GM18951 (cell line): ENCODE data around the gene ZC3H12D.

ENCODE experiments used
- POLR2A ChIP-seq: IDR thresholded peaks from 4 replicates; pipeline ENCODE4 v1.6.1; 2011; ENCODE audit warnings: mild to moderate bottlenecking; ENCODE audit not compliant: insufficient read length, insufficient read depth; ENCODE audit errors: extremely low read depth
- in situ Hi-C: fragments of 300-500 bp; cut with MboI; formaldehyde crosslinking; loops from one replicate; pipeline ENCODE4 v1.12.0; 2022; ENCODE audit warnings: low sequenced_read_pairs, mixed read lengths, inconsistent platforms; ENCODE audit not compliant: unreplicated experiment

ZC3H12D gene

DNA sequence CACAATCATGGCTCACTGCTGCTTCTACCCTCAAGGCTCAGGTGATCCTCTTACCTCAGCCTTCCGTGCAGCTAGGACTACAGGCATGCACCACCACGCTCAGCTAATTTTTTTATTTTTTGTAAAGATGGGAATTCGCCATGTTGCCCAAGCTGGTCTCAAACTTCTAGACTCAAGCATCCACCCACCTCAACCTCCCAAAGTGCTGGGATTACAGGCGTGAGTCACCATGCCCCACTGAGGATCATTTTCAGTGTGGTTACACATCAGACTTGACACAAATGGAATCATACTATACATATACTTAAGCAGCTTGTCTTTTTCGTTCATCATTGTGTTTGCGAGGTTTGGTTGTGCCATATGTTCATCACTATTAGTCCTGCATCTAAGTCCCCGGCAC is 26.6 kb downstream of the ZC3H12D start:
- TF ChIP-seq POLR2A = no peak
- in situ Hi-C loops = no loop called here

- no peak for TF ChIP-seq POLR2A
- in situ Hi-C loops = no loop called here
Observed at GRCh38 chr6:149457316-149457884, 27.4 kb downstream of the ZC3H12D start.

- no peak for TF ChIP-seq POLR2A
- in situ Hi-C loops = no loop called here
Observed at GRCh38 chr6:149456311-149457021, 28.3 kb downstream of the ZC3H12D start.

GRCh38 chr6:149455031-149455732 is 29.6 kb downstream of the ZC3H12D start:
- no peak for TF ChIP-seq POLR2A
- in situ Hi-C loops = no loop called here

DNA sequence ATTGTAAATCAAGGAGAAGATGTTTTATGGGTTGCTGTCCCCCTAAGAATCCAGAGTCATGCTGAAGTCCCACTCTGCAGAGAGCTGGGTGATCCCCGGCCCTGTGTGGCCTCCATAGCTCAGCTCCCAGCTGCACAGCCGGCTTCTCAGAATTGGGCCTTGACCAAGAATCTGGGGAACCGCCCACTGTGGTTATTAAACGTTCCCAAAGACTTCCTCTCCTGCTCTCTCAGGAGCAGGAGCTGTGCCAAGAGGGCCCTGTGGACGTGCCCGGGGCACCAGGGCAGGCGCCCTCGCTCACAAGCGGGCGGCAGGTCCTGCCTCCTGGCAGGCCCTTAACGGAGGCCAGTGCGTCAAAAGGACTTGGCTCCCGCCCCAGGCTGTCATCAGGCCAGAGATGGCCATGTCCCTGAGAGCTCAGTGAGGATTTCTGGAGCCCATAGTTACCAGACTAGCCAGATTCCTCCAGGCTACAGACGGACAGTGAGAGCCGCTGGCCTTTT is 30.4 kb downstream of the ZC3H12D start:
- TF ChIP-seq POLR2A = no peak

DNA sequence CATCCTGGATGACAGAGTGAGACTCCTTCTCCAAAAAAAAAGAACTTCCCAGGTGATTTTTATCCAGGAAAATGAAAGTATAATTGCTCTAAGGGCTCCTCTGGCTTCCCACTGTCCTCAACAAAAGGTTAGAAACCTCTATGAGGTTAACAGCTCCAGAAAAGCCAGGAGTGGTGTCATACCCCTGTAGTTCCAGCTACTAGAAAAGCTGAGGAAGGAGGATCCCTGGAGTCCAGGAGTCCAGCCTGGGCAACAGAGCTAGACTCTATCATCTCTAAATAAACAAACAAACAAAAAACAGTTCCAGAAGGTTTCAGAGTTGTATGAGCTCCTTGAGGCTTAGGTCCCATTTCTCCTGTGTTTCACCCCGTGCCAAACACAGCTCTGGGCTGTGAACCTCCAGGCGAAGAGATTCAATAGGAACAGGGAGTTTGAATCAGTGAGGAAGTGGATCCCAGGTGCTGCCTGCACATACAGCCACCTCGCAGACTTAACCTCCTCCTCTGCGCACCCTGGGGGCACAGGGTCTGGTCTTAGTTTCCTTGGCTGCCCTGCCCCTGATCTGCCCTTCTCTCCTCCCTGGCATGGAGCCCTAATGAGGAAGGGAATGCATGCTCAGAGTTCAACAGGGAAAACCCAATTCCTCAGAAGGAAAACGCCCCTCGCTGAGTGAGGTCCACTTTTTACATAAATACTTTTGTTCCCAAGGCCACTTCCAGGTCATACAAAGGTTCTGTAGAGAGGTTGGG is 31.0 kb downstream of the ZC3H12D start:
- no peak for TF ChIP-seq POLR2A
- in situ Hi-C loops = no loop called here

More for the DNA sequence above, 30.4 kb downstream of the ZC3H12D start:
- in situ Hi-C loops = no loop called here

DNA sequence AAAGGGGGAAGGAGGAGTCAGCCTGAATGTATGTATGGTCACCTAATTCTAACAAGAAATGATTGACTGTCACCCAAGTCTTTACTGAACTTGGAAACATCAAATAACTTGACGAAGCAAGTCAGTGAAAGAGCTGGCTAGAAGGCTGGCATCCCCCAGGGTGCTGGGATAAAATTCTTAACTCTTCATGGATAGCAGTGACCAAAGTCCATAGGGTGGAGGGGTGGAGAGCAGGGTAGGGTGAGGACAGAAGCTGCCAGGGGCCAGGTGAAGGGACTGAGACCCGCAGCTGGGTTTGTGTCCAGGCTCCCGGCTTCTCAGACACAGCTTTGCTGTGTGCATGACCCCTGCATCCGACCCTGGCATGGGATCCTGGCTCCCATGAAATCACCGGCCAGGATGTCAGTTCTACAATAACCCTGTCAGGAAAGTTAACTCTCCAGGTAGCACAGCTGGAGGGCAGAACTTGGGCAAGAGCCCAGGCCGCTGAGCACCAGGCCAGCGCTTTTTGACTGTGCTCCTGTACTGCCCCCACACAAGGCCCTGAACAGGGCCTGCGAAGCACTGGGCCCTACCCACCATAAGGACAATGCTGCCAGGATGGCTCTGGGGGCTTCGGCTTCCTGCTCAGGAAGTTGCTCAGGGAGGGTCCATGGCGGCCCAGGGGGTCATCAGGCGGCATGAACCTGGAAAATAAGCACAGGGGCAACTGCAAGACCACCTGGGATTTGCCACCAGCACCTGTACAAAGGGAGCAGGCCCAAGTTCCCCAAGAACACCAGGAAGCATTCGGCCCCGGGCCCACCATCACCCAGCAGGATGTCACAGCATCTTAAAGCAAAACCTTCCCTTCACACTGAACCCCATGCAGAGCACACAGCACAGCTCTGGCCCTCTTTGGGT is 32.5 kb downstream of the ZC3H12D start:
- in situ Hi-C loops = no loop called here
- TF ChIP-seq POLR2A = no peak

GRCh38 chr6:149451376-149452036 is 33.3 kb downstream of the ZC3H12D start:
- TF ChIP-seq POLR2A = no peak
- in situ Hi-C loops = no loop called here

DNA sequence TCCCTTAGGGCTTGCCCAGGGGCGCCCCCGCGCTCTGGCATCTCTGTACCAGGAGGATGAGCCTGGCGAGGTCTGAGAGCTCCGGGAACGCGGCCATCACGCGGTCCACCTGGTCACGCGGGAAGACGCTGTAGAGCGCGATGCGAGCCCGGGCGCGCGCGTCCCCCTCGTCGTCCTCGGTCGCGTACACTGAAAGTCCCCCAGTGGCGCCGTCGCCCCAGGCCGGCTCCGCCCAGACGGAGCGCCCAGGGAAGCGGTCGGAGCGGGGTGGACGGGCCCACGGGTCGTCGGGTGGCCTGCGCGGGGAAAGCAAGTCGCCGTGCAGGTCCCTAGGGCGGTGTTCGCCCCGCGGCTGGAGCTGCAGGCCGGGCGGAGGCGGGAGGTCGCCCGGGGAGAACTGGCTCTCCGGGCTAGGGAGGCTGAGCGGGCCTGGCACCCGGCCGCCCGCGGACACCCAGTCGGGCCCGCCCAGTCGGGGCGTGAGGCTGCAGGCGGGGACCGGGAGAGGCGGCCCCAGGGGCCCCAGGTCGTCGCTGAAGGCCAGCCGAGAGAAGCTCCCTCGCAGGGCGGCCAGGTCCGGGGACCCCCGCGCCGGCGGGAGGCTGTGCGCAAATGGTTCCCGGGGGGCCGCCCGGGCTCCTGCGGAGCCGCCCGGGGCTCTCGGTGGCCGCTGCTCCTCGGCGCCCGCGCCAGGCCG is 34.0 kb downstream of the ZC3H12D start:
- no peak for TF ChIP-seq POLR2A
- in situ Hi-C loops = no loop called here

DNA sequence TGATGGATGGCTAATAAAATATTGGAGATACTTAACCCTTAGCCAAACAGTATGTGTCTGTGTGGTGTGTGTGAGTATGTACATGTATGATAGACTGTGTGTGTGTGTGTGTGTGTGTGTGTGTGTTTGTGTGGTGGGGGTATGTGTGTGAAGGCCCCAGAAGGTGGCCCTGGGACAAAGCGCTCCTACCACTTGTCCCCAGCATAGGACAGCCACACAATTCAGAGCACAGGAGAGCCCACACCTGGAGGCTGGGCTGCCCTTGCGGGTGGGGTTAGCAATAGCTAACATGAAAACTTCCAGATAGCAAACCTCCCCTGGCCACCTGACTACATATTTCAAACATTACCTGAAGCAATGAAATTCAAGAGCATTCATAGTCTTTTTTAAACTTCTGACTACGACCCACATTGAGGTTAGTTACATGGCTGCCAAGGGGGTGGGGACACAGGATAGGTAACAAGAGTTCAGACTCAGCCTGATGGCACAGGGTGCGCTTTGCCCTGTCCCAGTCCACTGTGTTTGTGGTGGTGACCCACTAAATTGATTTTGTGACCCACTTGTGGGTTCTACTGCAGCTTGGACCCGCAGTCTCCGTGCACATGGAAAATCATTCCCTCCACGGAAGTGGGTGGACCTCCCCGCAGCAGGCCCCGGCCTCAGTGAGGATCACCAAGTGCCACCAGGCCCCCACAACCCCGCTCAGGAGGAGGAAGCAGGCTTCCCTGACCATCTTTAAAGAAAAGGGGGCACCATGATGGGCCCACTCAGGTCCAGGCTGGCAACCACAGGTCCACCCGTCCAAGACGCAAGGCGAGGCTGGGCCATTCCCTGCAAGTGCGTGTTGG is 34.8 kb downstream of the ZC3H12D start:
- in situ Hi-C loops = no loop called here
- TF ChIP-seq POLR2A = no peak

GRCh38 chr6:149448821-149449453 is 35.9 kb downstream of the ZC3H12D start:
- no peak for TF ChIP-seq POLR2A
- in situ Hi-C loops = no loop called here
